CD14-positive monocyte (primary cell): ENCODE measurements around the gene MAP1LC3B2. TPM values are rescaled to one million over a fixed set of nuclear protein-coding genes. Genes with fewer than 3 reads are reported as not detected.
A peak's percentile ranks its signal among the peaks of the same experiment; 100 is the strongest.

Experiments used
- DNase-seq, 3 donors: peaks; one replicate each; pipeline ENCODE4 v3.0.0-alpha.2; 2011 to 2022
- H2AFZ ChIP-seq: 2 replicates; pipeline ENCODE4 v1.6.0; 2012; ENCODE audit warnings: mild to moderate bottlenecking, low read depth, low read length, inconsistent platforms; ENCODE audit not compliant: insufficient read depth, poor library complexity, severe bottlenecking
- H3K27ac ChIP-seq, 2 donors: 1 replicate in 1 of 2; 2 replicates in 1 of 2; pipeline ENCODE4 v1.5.1; 2012 to 2013; ENCODE audit warnings: low read length in 2 of 2, control low read depth in 1 of 2, inconsistent platforms in 1 of 2, low read depth in 1 of 2, mild to moderate bottlenecking in 1 of 2
- H3K27me3 ChIP-seq, 2 donors: one replicate each; pipeline versions ENCODE4 v1.6.0 to v1.6.1; 2011 to 2013; ENCODE audit warnings: low read length in 2 of 2; ENCODE audit not compliant: control insufficient read depth in 2 of 2, insufficient read depth in 2 of 2
- H3K36me3 ChIP-seq, 2 donors: replicated peaks in 1 of 2; 1 replicate in 1 of 2; 2 replicates in 1 of 2; pipeline versions ENCODE4 v1.5.1 to v1.6.1; 2012 to 2013; ENCODE audit warnings: low read length in 2 of 2, control low read depth in 1 of 2, inconsistent platforms in 1 of 2, mild to moderate bottlenecking in 1 of 2; ENCODE audit not compliant: insufficient read depth in 2 of 2, control insufficient read depth in 1 of 2
- H3K4me1 ChIP-seq, 2 donors: 1 replicate in 1 of 2; 2 replicates in 1 of 2; pipeline versions ENCODE4 v1.5.1 to v1.6.1; 2012 to 2013; ENCODE audit warnings: low read length in 2 of 2, control low read depth in 1 of 2, inconsistent platforms in 1 of 2, mild to moderate bottlenecking in 1 of 2, moderate library complexity in 1 of 2; ENCODE audit not compliant: insufficient read depth in 2 of 2, control insufficient read depth in 1 of 2
- H3K4me2 ChIP-seq: replicated peaks from 2 replicates; pipeline ENCODE3; 2012; ENCODE audit warnings: low read length, moderate library complexity, mild to moderate bottlenecking; ENCODE audit not compliant: poor library complexity, severe bottlenecking; ENCODE audit errors: extremely low read depth
- H3K4me3 ChIP-seq, 3 experiments: fragments of 200-600 bp in 1 of 3; sonication (generic) in 1 of 3; replicated peaks in 1 of 3; 1 replicate in 2 of 3; 2 replicates in 1 of 3; pipeline ENCODE4 v1.5.1; 2011 to 2013; ENCODE audit warnings: low read length in 3 of 3, mild to moderate bottlenecking in 3 of 3, control low read depth in 2 of 3, low read depth in 2 of 3, inconsistent platforms in 1 of 3, moderate library complexity in 1 of 3
- H3K79me2 ChIP-seq: 2 replicates; pipeline ENCODE4 v1.6.0; 2012; ENCODE audit warnings: mild to moderate bottlenecking, control low read depth, inconsistent platforms, low read length, moderate library complexity; ENCODE audit not compliant: insufficient read depth
- H3K9ac ChIP-seq: 2 replicates; pipeline ENCODE4 v1.6.0; 2017; ENCODE audit warnings: low read length, mild to moderate bottlenecking; ENCODE audit not compliant: insufficient read depth, poor library complexity, severe bottlenecking
- H3K9me3 ChIP-seq, 2 donors: replicated peaks in 1 of 2; 1 replicate in 1 of 2; 2 replicates in 1 of 2; pipeline versions ENCODE4 v1.5.1 to v1.6.1; 2012 to 2013; ENCODE audit warnings: low read length in 2 of 2, control low read depth in 1 of 2; ENCODE audit not compliant: control insufficient read depth in 1 of 2, insufficient read depth in 1 of 2
- H4K20me1 ChIP-seq: 2 replicates; pipeline ENCODE4 v1.6.0; 2012; ENCODE audit warnings: mild to moderate bottlenecking, low read length, control low read depth, moderate library complexity; ENCODE audit not compliant: insufficient read depth
- H3K27ac Mint-ChIP-seq, 7 donors: one replicate each; pipeline ENCODE4 v1.8.0; 2020; ENCODE audit warnings: mild to moderate bottlenecking in 7 of 7, mixed read lengths in 7 of 7, moderate library complexity in 6 of 7, inconsistent platforms in 2 of 7
- H3K27me3 Mint-ChIP-seq, 3 donors: one replicate each; pipeline ENCODE4 v1.8.0; 2021 to 2022; ENCODE audit warnings: low read depth in 3 of 3, mild to moderate bottlenecking in 3 of 3, mixed read lengths in 3 of 3, moderate library complexity in 3 of 3, inconsistent platforms in 1 of 3
- H3K36me3 Mint-ChIP-seq, 2 donors: one replicate each; pipeline ENCODE4 v1.8.0; 2020; ENCODE audit warnings: mixed read lengths in 2 of 2, inconsistent platforms in 1 of 2, mild to moderate bottlenecking in 1 of 2
- H3K4me1 Mint-ChIP-seq: one replicate; pipeline ENCODE4 v1.8.0; 2020; ENCODE audit warnings: mild to moderate bottlenecking, mixed read lengths
- H3K4me3 Mint-ChIP-seq, 2 donors: one replicate each; pipeline ENCODE4 v1.8.0; 2020; ENCODE audit warnings: mild to moderate bottlenecking in 2 of 2, mixed read lengths in 2 of 2, moderate library complexity in 1 of 2
- H3K9me3 Mint-ChIP-seq, 7 donors: one replicate each; pipeline ENCODE4 v1.8.0; 2020 to 2022; ENCODE audit warnings: mixed read lengths in 7 of 7, mild to moderate bottlenecking in 6 of 7, moderate library complexity in 6 of 7, inconsistent platforms in 2 of 7
- WGBS: methylation state at CpG from one replicate; pipeline ENCODE4 v1.1.5; 2013; ENCODE audit warnings: missing lambda C conversion rate; ENCODE audit not compliant: insufficient coverage; 5-methylcytosine and 5-hydroxymethylcytosine counted together
- intact Hi-C, 2 donors: fragments of 100-400 bp; cut with micrococcal nuclease; formaldehyde crosslinking; loops; one replicate each; pipeline versions ENCODE4 v1.15.0 to v1.15.1; 2023
- polyA plus RNA-seq, 3 donors: library from polyadenylated mRNA; depleted of rRNA in 1 of 3; unstranded in 2 of 3; stranded (reverse) in 1 of 3; fragments of 300-500 nt in 2 of 3; fragments of >200 nt in 1 of 3; fragmentation: Illumina TruSeq in 2 of 3; gene quantifications; 1 replicate in 2 of 3; 2 replicates in 1 of 3; pipeline ENCODE4 v1.2.3, GENCODE V29; 2012 to 2021
- TF ChIP-seq, protein P1 (sequence below): fragments of 200-600 bp; IDR thresholded peaks from one replicate; pipeline ENCODE4 v1.8.0; 2022; ENCODE audit warnings: antibody characterized with exemption, mild to moderate bottlenecking

The MAP1LC3B2 gene
- polyA plus RNA-seq, 3 donors = 2.6 to 12.9 (median 6.4) TPM

DNA sequence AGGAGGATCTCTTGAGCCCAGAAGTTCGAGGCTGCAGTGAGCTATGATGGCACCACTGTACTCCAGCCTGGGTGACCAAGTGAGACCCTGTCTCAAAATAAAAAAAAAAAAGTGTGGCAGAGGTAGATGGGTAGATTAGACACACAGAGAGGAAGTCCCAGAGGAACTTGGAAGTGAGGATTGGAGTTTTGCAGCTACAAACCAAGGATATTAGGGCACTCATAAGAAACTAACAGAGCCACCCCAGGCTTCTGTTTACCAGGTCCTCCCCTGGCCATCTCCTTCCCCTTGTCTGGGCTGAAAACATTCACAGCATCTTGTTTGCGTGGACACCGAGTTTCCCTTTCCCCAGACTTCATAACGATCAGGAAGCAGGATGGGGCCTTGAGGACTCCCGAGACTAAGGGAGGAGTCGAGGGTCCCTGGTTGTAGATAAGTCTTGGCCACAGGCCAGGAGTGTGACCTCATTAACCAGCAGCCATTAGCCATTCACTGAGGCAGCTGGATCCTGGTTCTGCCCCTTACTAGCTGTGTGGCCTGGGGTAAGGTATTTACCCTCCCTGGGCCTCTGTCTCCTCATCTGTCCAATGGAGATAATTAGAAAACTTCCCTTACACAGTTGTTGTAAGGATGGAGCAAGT, 2.1 kb downstream of the MAP1LC3B2 start:
- Mint-ChIP-seq H3K4me3 (peak overlapping the region in 1 of 2 donors; percentile 24), H3K27ac (peak overlapping the region; percentile 94 to 100 (median 97)), H3K9me3 (peaks cover 20 to 31% (median 26%) of the 10 kb centered on the region in 7 donors), H3K27me3 (peaks cover 0 to 2% (median 0%) of the 10 kb centered on the region in 3 donors), H3K4me1 (peaks cover 53% of the 10 kb centered on the region), H3K36me3 (peaks cover 14% of the 10 kb centered on the region in 2 donors)
- H3K4me2 ChIP-seq = no peak overlapping the region
- TF ChIP-seq, protein P1, sequence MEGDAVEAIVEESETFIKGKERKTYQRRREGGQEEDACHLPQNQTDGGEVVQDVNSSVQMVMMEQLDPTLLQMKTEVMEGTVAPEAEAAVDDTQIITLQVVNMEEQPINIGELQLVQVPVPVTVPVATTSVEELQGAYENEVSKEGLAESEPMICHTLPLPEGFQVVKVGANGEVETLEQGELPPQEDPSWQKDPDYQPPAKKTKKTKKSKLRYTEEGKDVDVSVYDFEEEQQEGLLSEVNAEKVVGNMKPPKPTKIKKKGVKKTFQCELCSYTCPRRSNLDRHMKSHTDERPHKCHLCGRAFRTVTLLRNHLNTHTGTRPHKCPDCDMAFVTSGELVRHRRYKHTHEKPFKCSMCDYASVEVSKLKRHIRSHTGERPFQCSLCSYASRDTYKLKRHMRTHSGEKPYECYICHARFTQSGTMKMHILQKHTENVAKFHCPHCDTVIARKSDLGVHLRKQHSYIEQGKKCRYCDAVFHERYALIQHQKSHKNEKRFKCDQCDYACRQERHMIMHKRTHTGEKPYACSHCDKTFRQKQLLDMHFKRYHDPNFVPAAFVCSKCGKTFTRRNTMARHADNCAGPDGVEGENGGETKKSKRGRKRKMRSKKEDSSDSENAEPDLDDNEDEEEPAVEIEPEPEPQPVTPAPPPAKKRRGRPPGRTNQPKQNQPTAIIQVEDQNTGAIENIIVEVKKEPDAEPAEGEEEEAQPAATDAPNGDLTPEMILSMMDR = no peak
- no peak overlapping the region for H3K4me3 ChIP-seq
- intact Hi-C loops = no loop called here
- no peaks in the 10 kb centered on the region for H3K27me3 ChIP-seq
- H3K27ac ChIP-seq = peak overlapping the region; percentile 98 to 100
- H4K20me1 ChIP-seq = no peaks in the 10 kb centered on the region
- peaks cover 49% of the 10 kb centered on the region in 2 donors for H3K4me1 ChIP-seq
- peak in 2 of 3 donors; percentile 28 to 31 for DNase-seq
- H3K36me3 ChIP-seq = no peaks in the 10 kb centered on the region
- H3K9me3 ChIP-seq = peaks cover 14 to 17% of the 10 kb centered on the region in 2 donors
- H3K79me2 ChIP-seq = peaks cover 10% of the 10 kb centered on the region
- H2AFZ ChIP-seq = peak overlapping the region; percentile 79
- 35% methylated on average over 3 of the region's 6 CpGs for WGBS
- H3K9ac ChIP-seq = peak overlapping the region; percentile 45

DNA sequence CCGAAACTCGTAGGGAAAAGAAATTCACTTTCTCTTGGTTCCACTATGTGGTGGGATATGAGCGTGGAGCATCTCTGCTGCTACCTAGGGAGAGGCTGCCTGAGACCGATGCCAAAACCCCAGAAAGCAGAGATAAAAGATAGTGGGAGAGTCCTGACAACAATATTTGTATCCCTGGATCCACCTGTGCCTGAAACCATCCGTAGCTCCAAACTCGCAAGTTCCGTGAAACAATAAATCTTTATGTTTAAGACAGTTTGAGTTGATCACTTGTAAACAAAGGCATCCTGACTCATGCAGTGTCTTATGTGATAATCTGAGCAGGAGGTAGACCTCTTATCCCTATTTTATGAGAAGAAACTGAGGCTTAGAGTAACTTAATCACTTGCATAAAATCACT, 2.9 kb downstream of the MAP1LC3B2 start:
- H3K36me3 ChIP-seq = no peaks in the 10 kb centered on the region
- Mint-ChIP-seq H3K36me3 (peaks cover 10 to 14% of the 10 kb centered on the region in 2 donors), H3K4me1 (peaks cover 48% of the 10 kb centered on the region), H3K27ac (peak overlapping the region in 5 of 7 donors; percentile 50 to 100 (median 97)), H3K27me3 (peaks cover 0 to 2% (median 0%) of the 10 kb centered on the region in 3 donors), H3K9me3 (peaks cover 20 to 31% (median 26%) of the 10 kb centered on the region in 7 donors), H3K4me3 (no peak overlapping the region)
- H3K4me1 ChIP-seq = peaks cover 43 to 45% of the 10 kb centered on the region in 2 donors
- peaks cover 5% of the 10 kb centered on the region for H3K79me2 ChIP-seq
- DNase-seq = no peak
- H3K4me2 ChIP-seq = no peak overlapping the region
- no peak overlapping the region for H3K4me3 ChIP-seq
- TF ChIP-seq, protein P1 = no peak
- H3K27ac ChIP-seq = peak overlapping the region in 1 of 2 donors; percentile 100
- no peaks in the 10 kb centered on the region for H3K27me3 ChIP-seq
- WGBS = 92% methylated on average over 2 of the region's 7 CpGs
- H3K9me3 ChIP-seq = peaks cover 14 to 17% of the 10 kb centered on the region in 2 donors
- H3K9ac ChIP-seq = no peak overlapping the region
- intact Hi-C loops = no loop called here
- H4K20me1 ChIP-seq = no peaks in the 10 kb centered on the region
- peak overlapping the region; percentile 79 for H2AFZ ChIP-seq
